Liver (tissue), 3 donors: Measurements from ENCODE around the gene CD300H.

Experiments used
- CTCF ChIP-seq: fragments of 150-350 bp; IDR thresholded peaks from 2 replicates; pipeline ENCODE4 v1.5.1; 2017; ENCODE audit warnings: improper control_type of control experiment, low read depth, low read length; ENCODE audit not compliant: missing input control
- RAD21 ChIP-seq, 2 donors: IDR thresholded peaks; 2 replicates each; pipeline ENCODE4 v1.6.1; 2016; ENCODE audit warnings: antibody characterized with exemption in 2 of 2, mild to moderate bottlenecking in 2 of 2
- REST ChIP-seq: IDR thresholded peaks from 2 replicates; pipeline ENCODE4 v1.6.1; 2016; ENCODE audit warnings: antibody characterized with exemption, mild to moderate bottlenecking
- SP1 ChIP-seq: IDR thresholded peaks from 2 replicates; pipeline ENCODE4 v1.6.1; 2018; ENCODE audit warnings: antibody characterized with exemption, mild to moderate bottlenecking
- donor health status: healthy.
- donor health status: healthy.

GRCh38 chr17:74512036-74512435 lies 55.3 kb downstream of the CD300H start:
- TF ChIP-seq CTCF (no peak), REST (no peak), SP1 (no peak), RAD21 (IDR thresholded peaks at IDR 0.05) (no peak)
